Cerebellar cortex (tissue), 1 donor: ENCODE results near the gene CLN3.
"Not testable (repeated sequence)": the region's sequence is repeated elsewhere in the genome, so short reads cannot be mapped to it uniquely, and the experiment has no call there.

Source experiments
- DNase-seq: peaks from one replicate; pipeline ENCODE4 v3.0.0-alpha.2; 2015; ENCODE audit warnings: low spot score

The CLN3 gene

GRCh38 chr16:28513484-28514181, 21.8 kb upstream of the CLN3 start:
- no peak for DNase-seq

GRCh38 chr16:28511801-28512789, 20.2 kb upstream of the CLN3 start:
- DNase-seq: no peak

DNA sequence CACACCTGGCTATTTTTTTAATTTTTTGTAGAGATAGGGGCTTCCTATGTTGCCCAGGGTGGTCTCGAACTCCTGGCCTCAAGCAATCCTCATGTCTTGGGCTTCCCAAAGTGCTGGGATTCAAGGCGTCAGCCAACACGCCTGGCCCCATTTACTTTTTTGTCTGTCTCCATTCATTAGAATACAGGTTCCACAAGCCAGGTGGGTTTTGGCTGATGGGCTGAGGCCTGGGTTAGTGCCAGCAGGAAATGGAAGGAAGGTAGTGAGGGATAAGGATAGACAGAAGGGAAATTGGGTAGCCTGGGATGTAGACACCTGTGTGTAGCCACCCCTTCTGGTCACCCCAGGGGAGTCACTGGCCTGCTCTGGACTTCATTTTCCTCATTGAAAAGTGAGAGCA, 19.2 kb upstream of the CLN3 start:
- no peak for DNase-seq

GRCh38 chr16:28505489-28506137, 13.7 kb upstream of the CLN3 start:
- DNase-seq: no peak

DNA sequence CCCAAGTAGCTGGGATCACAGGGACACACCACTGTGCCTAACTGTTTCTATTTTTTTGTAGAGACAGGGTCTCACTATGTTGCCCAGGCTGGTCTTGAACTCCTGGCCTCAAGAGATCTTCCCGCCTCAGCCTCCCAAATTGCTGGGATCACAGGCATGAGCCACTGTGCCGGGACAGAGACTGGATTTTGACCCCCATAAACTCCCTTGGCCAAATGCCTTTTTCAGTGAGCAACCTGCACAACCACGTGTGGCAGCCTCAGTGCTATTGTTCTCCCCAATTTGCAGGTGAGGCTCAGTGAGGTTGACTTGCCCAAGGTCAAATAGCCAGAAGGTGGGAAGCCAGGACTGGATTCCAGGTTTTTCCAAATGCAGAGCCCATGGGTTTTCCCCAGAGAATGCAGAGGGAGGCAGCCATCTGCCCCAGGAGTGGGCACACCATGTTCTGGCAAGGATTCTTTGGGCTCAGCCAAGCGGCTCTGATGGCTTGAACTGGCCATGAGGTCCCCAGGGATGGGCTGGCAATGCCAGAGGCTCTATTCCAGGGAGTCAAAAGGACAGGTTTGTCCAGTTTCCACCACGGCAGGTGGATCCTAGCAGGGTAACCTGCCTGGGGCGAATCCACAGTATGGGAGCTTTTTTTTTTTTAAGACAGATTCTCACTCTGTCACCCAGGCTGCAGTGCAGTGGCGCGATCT, 13.0 kb upstream of the CLN3 start:
- DNase-seq: no peak

DNA sequence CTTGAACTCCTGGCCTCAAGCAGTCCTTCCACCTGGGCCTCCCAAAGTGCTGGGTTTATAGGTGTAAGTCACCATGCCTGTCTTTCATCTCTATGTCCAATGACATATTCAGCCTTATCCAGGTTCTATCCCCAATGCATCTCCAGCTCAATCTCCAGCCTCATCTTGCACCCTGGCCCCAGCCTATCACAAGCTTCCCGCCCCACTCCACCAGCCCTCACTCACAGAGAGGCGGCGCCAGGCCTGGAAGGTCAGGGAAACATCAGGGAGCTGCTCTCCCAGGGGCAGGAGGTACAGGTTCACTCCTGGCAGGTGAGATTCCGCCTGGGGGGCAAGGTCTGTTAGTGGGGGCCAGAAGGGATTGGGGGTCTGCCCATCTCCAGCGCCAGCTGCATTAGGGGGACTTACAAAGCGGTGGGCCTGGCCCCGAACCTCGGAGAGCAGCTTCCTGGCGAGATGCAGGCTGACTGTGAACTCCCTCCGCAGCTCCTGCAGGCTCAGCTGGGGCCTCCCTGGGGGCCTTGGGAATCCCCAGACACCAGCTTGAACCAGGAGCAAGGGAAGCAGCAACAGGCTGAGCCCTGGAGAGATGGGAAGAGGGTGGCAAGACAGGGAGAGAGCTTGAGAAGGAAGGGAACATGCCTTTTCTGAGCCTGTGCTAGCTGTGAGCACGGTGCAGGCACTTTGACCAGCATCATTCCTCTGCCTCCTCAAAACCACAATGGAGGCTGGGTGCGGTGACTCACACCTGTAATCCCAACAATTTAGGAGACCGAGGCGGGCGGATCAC, 11.8 kb upstream of the CLN3 start:
- DNase-seq: no peak

GRCh38 chr16:28502290-28502689, 10.4 kb upstream of the CLN3 start:
- no peak for DNase-seq

GRCh38 chr16:28501258-28502232, 9.7 kb upstream of the CLN3 start:
- DNase-seq: no peak

DNA sequence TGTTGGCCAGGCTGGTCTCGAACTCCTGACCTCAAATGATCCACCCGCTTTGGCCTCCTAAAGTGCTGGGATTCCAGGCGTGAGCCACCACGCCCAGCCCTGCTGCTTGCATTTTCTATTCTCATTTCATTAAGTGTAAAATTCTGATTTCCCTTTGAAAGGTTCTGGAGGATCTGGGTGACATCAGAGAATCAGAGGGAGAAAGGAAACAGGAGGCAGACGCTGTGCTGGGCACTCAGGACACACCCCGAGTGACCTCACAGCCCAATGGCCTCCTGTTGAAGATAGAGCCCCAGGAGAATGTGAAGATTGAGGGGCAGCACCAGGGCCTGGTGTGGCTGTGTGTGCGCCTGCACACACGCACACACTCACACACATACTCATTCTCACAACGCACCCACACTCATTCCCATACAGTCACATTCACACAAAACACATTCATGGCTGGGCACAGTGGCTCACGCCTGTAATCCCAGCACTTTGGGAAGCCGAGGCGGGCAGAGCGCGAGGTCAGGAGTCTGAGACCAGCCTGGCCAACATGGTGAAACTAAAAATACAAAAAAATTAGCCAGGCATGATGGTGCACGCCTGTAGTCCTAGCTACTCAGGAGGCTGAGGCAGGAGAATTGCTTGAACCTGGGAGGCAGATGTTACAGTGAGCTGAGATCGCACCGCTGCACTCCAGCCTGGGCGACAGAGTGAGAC, 8.8 kb upstream of the CLN3 start:
- not testable (repeated sequence) for DNase-seq

GRCh38 chr16:28499854-28500253, 8.0 kb upstream of the CLN3 start:
- DNase-seq: no peak

DNA sequence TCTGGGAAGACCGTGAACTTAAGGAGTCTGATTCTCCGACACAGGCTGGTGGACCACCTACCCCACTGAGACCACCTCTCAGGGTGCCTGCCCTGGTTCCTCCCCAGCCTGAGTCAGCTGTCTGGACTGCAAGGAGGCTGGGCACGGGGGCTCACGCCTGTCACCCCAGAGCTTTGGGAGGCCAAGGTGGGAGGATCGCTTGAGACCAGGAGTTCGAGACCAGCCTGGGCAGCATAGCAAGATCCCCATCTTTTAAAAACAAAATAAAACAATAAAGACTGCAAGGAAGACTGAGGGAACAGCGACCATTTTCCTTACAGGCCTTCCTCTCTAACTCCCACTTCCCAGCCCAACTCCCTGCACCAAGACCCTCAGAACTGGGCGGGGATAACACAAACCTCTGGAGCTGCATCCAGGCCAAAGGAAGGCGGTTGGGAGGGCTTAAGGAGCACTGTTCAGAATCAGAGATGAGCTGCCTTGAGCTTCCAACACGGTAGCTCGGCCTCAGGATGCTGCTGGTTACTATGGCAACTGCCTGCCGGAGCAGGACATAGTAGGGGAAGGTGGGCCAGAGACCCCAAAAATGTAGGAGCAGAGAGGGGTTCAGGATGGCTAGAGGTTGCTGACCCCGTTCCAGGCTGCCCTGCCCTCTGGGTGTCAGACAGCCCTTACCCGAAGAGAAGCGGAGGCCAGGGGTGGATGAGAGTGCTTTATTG, 7.0 kb upstream of the CLN3 start:
- DNase-seq: no peak

DNA sequence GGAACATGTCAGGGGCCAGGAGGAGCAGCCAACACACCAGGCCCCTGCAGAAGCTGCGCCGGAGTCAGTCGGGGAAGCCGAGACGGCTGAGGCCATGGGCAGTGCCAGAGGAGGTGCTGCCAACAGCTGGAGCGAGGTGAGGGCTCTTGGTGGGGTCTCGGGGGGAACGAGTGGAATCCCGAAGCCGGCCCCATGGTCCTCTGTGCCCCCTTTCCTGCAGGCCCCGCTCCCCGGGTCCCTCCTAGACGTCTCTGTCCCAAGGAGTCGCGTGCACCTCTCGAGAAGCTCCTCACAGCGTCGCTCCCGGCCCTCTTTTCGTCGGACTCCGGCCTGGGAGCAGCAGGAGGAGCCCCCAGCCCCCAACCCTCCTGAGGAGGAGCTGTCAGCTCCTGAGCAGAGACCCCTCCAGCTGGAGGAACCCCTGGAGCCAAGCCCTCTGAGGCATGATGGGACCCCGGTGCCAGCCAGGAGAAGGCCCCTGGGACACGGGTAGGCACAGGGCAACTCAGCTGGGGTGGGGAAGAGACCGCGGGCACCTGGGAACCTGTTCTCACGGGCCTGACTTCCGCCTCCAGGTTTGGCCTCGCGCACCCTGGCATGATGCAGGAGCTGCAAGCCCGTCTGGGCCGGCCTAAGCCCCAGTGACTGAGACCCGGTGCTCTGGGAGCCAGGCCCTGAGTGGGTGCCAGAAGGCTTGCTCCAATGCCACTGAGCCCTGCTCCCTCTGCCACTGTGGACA, 6.2 kb upstream of the CLN3 start:
- no peak for DNase-seq

DNA sequence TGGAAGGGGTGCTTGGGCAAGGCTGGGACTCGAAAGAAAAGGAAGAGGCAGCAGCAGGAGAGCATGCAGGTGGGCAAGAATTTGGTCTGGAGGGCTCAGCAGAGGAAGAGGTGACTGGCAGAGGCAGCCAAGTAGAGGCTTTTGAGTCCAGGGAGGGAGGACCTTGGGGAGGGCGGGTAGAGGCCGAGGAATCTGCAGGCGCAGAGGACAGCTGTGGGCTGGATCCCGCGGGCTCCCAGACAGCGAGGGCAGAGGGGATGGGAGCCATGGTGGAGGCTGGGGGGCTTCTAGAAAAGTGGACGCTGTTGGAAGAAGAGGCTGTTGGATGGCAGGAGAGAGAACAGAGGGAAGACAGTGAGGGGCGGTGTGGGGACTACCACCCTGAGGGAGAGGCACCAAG, 5.5 kb upstream of the CLN3 start:
- DNase-seq: no peak

- DNase-seq: no peak
These were observed 5.0 kb upstream of the CLN3 start for GRCh38 chr16:28496844-28497243.

GRCh38 chr16:28495795-28496749, 4.2 kb upstream of the CLN3 start:
- DNase-seq: no peak

GRCh38 chr16:28495098-28495793, 3.4 kb upstream of the CLN3 start:
- DNase-seq: no peak
